Measurements from ENCODE around the gene SLC2A2.

DNA sequence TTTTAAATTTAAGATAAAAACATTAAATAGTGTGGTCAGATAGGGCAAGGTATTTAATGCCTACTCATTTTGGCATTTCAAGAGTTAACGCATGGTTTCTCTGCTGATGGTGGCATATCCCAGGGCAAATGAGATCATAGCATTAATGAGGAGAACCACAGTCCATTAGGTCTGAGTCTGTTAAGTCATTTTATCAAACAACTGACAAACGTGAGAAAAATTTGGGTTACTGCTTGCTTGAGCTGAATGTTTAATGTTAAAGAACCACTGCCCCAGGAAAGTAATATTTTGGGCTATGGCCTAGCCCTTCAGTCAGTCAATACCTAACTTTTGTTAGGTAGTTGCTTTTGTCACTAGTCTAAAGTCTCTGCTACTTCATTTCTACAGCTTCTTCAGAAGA, 37.9 kb upstream of the SLC2A2 start:
- TF ChIP-seq, protein P1, sequence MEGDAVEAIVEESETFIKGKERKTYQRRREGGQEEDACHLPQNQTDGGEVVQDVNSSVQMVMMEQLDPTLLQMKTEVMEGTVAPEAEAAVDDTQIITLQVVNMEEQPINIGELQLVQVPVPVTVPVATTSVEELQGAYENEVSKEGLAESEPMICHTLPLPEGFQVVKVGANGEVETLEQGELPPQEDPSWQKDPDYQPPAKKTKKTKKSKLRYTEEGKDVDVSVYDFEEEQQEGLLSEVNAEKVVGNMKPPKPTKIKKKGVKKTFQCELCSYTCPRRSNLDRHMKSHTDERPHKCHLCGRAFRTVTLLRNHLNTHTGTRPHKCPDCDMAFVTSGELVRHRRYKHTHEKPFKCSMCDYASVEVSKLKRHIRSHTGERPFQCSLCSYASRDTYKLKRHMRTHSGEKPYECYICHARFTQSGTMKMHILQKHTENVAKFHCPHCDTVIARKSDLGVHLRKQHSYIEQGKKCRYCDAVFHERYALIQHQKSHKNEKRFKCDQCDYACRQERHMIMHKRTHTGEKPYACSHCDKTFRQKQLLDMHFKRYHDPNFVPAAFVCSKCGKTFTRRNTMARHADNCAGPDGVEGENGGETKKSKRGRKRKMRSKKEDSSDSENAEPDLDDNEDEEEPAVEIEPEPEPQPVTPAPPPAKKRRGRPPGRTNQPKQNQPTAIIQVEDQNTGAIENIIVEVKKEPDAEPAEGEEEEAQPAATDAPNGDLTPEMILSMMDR (IDR thresholded peaks at IDR 0.05), result no peak
- no peak for TF ChIP-seq POLR2A (IDR thresholded peaks at IDR 0.05)
